Activated gamma-delta T cell treated with anti-CD3 and anti-CD28 coated beads, Interleukin-2, amount 50 U/mL, for 16 hours (primary cell): ENCODE results near the gene UCN3.
A peak's percentile ranks its signal among the peaks of the same experiment; 100 is the strongest.
"Not testable (repeated sequence)": the region's sequence is repeated elsewhere in the genome, so short reads cannot be mapped to it uniquely, and the experiment has no call there.

ENCODE experiments used
- DNase-seq: peaks from one replicate; pipeline ENCODE4 v3.0.0-alpha.2; 2020; ENCODE audit warnings: low read depth

Gene UCN3

GRCh38 chr10:5410787-5411186, 46.0 kb downstream of the UCN3 start:
- DNase-seq, result not testable (repeated sequence)

- no peak for DNase-seq
Observed at GRCh38 chr10:5411941-5412276, 47.1 kb downstream of the UCN3 start.

- peak; percentile 27 for DNase-seq
Observed at GRCh38 chr10:5412277-5412941, 47.6 kb downstream of the UCN3 start, which contains the start of gene NET1. TSS of gene NET1 (plus strand) at chr10:5412557. CDS start at chr10:5412693, 136 bp downstream.

- no peak for DNase-seq
Observed at GRCh38 chr10:5413012-5413938, 48.5 kb downstream of the UCN3 start.

- DNase-seq, result no peak
Observed at GRCh38 chr10:5416981-5417380, 52.2 kb downstream of the UCN3 start.

GRCh38 chr10:5418584-5418983, 53.8 kb downstream of the UCN3 start:
- no peak for DNase-seq

GRCh38 chr10:5419466-5420094, 54.8 kb downstream of the UCN3 start:
- DNase-seq, result no peak

- DNase-seq, result no peak
Observed at GRCh38 chr10:5423771-5424170, 59.0 kb downstream of the UCN3 start.
